ENCODE data around the gene TMEM203. TPM values are rescaled to one million over a fixed set of nuclear protein-coding genes. Genes with fewer than 3 reads are reported as not detected.

The TMEM203 gene
- polyA plus RNA-seq, 1 donor = 33.0 TPM

- no peak for DNase-seq (ENCODE audit: low read depth)
These were observed 38.1 kb downstream of the TMEM203 start for GRCh38 chr9:137167277-137167746.

GRCh38 chr9:137166380-137167229 lies 38.8 kb downstream of the TMEM203 start:
- DNase-seq (ENCODE audit: low read depth) = no peak

DNA sequence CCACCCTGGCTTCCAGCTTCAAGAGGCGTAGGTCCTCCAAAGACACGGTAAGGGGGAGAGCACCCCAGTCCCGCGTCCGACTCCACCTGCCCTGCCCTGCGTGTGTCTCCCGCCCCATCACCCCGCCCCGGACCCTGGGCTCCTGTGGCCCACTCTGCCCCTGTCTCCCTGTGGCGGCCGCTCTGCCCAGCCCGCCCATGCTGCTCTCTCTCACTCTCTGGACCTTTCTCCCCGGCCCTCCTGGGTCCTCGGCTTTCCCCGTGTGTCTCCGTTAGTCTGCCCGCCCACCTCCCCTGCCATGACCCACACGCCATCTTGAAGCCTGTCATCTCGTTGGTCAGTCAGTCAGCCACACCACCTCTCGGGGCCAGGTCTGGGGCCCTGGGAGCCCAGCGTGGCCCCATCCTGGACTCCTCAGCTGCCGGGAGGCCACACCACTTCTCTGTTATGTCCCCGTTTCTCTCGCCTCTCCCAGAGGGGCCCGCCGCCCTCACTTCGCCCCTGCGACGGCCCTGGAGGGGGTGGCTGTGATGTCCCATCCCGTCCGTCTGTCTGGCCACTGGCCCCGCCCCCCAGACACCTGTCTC lies 40.1 kb downstream of the TMEM203 start:
- DNase-seq (ENCODE audit: low read depth) = no peak

DNA sequence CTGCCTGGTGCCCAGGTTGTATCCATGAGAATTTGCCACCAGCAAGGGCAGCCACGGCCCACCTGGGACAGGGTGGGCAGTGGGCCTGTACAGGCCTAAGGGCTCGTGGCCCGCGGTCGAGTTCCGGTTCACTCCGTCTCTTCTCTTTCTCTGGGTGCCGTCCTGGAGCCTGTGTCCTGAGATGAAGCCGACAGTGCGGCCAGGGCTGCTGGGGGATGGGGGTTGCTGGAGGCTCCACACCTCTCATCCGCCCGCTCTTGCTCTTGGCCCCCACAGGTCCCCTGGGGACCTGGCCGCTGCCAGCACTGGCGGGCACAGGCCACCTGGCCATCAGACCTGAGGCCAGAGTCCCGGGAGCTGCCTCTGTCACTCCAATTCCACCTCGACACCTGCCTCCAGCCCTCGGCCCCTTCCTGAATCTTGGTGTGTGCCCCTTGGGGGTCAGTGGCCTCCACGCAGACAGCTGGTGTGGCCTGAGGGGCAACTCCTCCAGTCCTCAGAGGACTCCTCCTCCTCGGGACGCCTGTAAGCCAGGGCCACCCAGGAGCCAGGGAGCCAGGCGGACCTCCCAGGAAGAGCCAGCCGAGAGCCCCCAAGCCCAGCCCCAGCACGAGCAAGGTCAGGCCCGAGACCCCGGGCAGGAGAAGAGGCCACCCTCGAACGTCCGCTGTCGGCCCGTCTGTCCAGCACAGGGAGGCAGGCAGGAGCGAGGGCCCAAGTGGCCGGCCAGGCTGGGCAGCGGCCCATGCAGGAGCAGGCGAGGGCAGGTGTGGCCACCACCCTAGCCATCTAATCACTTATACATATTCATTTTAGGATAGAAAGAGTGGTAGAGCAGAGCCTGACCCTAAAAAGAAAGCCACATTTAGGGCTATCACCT lies 40.8 kb downstream of the TMEM203 start:
- no peak for DNase-seq (ENCODE audit: low read depth)

DNA sequence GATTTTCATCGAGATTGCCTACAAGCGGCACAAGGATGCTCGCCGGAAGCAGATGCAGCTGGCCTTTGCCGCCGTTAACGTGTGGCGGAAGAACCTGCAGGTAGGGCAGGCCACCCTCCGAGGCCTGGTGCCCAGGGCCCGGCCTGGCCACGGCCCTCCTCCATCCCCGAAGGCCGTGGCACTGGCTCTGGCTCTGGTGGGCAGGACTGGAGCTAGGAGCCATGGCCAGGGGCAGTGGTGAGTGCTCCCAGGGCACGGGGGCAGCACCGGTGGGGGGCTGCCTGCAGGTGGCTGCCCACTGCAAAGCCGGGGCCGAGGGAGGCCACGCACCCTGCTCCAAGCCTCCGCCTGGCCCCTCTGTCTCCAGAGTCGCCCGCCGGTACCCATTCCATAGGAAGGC lies 41.6 kb downstream of the TMEM203 start:
- DNase-seq (ENCODE audit: low read depth) = no peak

GRCh38 chr9:137163365-137163715 lies 42.1 kb downstream of the TMEM203 start:
- no peak for DNase-seq (ENCODE audit: low read depth)

GRCh38 chr9:137162505-137163364 lies 42.7 kb downstream of the TMEM203 start:
- no peak for DNase-seq (ENCODE audit: low read depth)

- DNase-seq (ENCODE audit: low read depth) = no peak
These were observed 43.6 kb downstream of the TMEM203 start for GRCh38 chr9:137161558-137162486.

DNA sequence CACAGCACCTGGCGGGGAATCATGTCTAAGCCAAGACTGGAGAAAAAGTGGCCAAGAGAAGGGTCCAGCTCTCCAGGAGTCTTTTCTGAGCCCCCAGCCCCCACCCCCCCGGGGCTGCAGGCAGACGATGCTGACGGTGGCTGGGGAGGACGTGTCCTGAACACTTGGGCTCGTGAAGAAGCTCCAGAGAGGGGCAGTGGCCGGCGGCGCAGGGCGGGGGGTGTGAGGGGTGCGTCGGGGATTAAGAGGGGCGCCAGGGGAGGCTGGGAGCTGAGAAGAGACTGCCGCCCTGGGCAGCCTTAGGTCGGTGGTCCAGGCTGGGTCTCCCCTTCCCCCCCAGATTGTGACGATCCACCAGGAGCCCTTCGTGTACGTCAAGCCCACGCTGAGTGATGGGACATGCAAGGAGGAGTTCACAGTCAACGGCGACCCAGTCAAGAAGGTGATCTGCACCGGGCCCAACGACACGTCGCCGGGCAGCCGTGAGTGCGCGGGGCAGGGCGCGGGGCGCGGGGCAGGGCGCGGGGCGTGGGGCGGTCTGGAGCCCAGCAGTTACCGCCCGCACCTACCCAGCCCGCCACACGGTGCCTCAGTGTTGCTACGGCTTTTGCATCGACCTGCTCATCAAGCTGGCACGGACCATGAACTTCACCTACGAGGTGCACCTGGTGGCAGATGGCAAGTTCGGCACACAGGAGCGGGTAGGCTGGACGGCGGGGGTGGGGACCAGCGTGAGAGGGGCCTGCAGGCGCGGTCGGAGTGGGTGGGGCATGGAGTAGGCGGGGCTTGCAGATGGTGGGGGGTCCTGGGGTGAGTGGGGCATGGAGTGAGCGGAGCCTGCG lies 44.5 kb downstream of the TMEM203 start:
- DNase-seq (ENCODE audit: low read depth) = no peak

GRCh38 chr9:137160054-137160425 lies 45.4 kb downstream of the TMEM203 start:
- no peak for DNase-seq (ENCODE audit: low read depth)

- DNase-seq (ENCODE audit: low read depth) = no peak
These were observed 46.1 kb downstream of the TMEM203 start for GRCh38 chr9:137159105-137160053.

DNA sequence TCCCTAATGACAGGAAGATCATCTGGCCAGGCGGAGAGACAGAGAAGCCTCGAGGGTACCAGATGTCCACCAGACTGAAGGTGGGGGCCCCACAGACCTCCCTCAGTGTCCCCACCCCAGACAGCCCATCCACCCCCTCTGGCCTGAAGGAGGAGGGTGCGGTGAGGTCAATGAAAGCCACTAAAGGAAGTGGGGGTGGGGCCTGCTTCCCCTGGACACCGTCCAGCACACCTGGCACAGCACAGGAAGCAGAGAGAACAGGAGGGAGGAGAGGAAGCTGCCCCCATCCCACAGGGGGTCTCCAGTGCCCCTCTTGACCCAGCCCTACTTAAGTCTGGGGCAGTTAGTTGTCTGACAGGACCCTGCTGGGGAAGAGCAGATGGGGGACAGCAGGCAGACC lies 46.8 kb downstream of the TMEM203 start:
- no peak for DNase-seq (ENCODE audit: low read depth)

DNA sequence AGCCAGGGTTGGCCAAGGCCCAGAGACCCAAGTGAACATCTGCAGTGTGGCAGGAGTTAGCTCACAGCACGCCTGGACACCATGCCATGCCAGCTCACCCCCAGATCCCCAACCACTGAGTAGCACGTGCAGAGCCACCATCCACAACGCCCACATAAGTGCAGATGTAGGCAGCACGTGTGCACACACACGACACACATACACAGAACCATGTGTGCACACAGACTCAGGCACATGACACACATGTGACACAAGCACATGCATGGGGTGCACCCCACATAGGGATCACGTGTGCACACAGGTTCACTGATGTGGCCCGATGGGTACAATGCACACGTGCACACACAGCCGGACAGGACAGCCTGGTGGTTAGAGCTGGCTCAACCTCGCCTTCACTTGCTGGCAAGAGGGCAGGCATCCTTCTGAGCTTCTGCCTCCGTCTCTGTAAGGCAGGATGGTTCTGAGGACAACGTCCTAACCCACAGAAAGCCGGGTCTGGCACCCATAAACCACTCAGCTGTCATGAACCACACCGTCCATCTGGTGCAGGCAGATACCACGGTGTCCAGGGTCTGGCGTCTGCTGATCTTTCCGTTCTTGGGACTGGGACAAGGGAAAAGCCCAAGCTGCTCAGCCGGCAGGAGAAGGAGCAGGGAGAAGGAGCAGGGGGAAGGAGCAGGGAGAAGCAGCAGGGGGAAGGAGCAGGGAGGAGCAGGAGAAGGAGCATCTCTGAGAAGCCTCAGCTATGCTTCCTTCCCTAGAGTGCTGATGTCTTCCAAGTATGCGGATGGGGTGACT lies 47.6 kb downstream of the TMEM203 start:
- no peak for DNase-seq (ENCODE audit: low read depth)

- DNase-seq (ENCODE audit: low read depth) = no peak
These were observed 48.7 kb downstream of the TMEM203 start for GRCh38 chr9:137156567-137157375.

All from forelimb muscle (tissue), 1 donor.